Cortex of kidney (tissue), 1 donor: ENCODE measurements around the gene TMEM150B.
"Not testable (repeated sequence)": the region's sequence is repeated elsewhere in the genome, so short reads cannot be mapped to it uniquely, and the experiment has no call there.

Experiments used
- DNase-seq: peaks from one replicate; lab custom pipeline; 2025; lab: John Stamatoyannopoulos, UW

Gene TMEM150B

DNA sequence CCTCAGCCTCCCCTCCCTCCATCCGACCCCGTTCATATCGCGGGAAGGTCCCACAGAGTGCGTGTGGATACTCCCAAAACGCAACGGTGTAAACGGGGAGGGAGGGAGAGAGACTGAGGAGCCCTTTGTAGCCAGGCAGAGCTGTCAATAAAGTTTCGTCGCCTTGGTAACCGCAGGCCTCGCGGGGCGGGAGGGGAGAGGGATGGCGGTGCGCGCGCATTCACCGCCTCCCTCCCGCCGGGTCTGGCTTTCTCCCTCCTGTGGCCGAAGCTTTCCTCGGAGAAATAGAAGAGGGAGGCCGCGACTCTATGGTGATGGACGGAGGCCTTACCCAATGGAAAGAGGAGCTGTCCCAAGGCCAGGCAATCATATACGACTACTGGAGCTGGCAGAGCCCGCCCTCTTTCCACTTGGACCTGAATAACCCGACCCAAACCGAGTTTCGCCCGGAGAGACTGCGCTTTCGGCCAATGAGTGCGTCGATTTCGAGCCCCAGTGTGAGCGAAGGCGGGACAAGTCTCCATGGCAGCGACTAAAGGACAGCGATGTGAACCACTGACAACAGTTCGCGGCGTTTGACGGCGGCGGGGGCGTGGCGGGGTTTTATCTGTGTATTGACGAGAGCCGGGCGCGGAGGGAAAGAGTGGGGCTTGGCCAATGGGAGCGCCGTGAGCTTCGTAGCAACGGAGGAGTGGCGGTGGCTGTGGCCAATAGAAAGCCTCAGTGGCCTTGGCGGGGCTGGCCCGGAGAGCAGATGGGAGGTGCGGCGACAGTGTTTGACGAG lies 14.2 kb upstream of the TMEM150B start, which contains the start of gene KMT5C:
KMT5C (plus strand) TSS at position 772 of the 784 bp plus-strand sequence. CDS start 2,061 bp downstream, outside the sequence.
- DNase-seq: peak; percentile 99

DNA sequence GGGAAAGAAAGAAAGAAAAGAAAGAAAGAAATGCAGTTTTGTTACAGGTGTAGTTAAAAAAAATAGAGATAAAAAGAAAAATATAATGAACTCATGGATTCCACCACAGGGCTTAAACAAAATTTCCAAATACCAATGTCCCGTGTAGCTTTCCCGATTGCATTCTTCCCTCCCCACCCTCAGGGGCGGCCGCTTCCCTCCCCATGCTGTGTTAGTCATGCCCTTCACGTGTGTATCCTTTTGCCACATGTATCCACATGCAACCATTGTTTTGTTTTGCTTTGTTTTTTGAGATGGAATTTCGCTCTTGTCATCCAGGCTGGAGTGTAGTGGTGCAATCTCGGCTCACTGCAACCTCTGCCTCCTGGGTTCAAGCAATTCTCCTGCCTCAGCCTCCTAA lies 11.0 kb upstream of the TMEM150B start:
- DNase-seq: no peak

DNA sequence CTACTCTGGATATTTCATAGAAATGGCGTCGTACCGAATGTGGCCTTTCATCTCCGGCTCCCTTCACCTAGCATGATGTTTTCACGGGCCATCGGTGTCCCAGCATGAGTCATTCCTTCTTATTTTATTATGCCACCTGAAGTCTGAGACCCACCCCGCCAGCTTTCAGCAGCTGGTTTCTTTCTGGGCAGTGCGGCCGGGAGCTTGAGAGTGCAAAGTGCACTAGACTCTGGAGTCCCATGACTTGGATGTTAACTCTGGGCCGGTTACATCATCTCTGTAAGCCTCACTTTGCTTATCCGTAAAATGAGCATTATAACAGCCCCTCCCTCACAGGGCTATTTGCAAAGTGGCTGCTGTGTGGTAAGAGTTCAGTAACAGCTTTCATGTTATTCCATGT lies 8.7 kb upstream of the TMEM150B start:
- DNase-seq: no peak

DNA sequence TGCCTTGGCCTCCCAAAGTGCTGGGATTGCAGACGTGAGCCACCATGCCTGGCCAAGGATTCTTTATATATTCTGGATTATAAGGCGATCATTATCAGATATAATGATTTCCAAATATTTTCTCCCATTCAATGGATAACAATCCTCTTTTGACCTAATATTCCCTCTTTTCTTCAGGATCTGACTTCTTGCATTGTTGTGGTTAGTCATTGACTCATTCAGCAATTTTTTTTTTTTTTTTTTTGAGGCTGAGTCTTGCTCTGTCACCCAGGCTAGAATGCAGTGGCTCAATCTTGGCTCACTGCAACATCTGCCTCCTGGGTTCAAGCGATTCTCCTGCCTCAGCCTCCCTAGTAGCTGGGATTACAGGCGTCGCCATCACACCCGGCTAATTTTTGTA lies 4.7 kb upstream of the TMEM150B start:
- not testable (repeated sequence) for DNase-seq

DNA sequence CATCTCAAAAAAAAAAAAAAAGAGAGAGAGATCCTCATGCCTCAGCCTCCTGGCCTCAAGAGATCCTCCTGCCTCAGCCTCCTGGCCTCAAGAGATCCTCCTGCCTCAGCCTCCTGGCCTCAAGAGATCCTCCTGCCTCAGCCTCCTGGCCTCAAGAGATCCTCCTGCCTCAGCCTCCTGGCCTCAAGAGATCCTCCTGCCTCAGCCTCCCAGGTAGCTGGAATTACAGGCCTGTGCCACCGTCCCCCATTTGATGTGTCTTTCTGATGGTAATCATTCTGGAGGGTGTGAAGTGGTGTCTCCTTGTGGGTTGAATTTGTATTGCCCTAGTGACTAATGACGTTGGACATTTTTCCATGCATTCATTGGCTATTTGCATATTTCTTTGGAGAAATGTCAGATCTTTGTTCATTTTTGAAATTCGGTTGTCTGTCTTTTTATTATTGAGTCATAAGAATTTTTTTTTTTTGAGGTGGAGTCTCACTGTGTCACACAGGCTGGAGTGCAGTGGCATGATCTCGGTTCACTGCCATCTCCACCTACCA lies 3.7 kb upstream of the TMEM150B start:
- DNase-seq: not testable (repeated sequence)

DNA sequence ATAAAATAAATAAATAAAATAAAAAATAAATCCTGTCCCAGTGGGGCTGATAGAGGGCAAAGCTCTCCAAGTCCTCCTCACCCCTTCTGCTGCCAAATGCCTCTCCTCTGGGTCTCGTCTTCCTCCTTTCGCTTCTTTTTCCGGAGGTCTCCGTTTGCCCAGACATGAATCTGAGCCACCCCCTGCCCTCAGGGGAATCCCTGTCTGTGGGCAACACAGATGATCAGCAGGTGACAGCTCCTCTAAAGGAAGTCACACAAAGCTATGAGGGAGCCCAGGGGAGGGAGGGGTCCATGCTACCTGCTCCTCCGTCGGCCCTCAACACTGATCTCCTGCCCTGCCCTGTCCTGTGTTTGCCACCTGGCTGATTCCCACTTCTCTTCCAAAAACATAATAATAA lies 479 bp downstream of the TMEM150B start:
- no peak for DNase-seq

DNA sequence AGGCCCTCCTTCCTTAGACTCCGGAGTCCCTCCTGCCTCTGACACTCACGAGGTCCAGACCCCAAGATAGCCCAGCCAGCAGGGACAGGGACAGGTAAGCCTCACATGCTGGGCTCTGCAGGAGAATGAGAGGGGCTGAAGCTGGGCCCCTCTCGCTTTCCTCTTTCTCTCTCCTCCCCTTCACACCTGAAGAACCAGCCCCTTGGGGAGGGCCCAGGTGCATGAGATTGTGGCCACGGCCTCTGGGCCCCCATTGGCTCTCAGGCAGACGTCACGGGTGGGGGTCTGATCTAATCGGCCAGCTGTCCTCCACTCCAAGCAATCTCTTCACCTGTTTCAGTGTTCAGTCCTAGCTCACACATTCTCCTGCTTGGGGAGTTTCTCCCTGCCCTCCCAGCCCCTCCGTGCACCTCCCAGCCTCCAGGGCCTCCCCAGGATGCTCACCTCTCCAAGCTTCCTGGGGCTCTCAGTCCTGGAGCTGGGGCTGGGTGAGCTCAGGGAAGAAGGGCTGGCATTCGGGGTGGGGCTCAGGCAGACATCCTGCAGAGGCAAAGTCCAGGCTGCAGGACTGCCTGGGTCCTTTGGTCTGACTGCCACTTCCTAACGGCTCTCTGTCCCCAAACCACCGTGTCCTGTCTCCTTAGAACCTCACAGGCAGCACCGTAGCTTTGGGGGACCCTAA lies 2.8 kb downstream of the TMEM150B start:
- DNase-seq: no peak

DNA sequence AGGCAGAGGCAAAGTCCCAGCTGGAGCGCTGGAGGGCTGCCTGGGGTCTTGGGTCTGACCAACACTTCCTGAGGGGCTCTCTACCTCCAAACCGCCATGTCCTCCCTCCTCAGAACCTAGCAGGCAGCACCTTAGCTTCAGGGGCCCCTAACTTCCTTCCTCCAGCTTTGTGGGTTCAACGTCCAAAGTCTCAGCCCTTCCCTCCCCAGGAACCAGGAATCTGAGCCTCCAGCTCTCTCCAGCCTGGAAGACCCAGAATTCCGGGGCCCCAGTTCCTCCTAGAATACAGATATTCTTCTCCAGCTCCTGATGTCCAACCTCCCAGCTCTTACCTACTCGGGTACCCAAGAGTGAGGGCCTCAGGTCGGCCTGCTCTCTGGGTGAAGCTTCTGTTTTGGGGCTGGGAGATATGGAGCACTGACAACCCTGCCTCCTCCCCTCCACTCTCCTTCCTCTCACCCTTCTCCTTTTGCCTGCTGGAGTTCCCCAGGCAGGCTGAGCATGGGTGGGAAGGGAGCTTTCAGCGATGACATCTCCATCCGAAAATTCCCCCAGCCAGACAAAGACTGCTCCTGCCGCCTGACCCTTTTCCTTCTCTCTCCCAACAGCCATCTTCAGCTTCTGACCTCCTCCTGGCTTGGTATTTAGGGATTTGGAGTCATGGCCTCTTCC lies 3.5 kb downstream of the TMEM150B start:
- no peak for DNase-seq

DNA sequence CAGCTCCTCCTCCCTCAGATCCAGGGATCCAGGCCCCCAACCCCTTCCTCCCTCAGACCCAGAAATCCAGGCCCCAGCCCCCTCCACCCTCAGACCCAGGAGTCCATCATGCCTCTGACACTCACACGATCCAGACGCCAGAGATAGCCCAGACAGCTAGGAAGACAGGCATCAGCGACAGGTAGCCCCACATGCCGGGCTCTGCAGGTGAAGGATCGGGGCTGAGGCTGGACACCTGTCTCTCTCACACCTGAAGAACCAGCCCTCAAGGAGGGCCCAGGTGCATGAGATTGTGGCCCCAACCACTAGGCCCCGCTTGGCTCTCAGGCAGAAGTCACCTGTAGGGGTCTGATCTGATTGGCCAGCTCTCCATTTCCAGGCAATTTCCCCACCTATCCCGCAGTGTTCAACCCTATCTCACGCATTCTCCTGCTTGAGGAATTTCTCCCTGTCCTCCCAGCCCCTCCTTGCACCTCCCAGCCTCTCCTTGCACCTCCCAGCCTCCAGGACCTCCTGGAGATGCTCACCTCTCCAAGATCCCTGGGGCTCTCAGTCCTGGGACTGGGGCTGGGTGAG lies 4.2 kb downstream of the TMEM150B start:
- DNase-seq: no peak

DNA sequence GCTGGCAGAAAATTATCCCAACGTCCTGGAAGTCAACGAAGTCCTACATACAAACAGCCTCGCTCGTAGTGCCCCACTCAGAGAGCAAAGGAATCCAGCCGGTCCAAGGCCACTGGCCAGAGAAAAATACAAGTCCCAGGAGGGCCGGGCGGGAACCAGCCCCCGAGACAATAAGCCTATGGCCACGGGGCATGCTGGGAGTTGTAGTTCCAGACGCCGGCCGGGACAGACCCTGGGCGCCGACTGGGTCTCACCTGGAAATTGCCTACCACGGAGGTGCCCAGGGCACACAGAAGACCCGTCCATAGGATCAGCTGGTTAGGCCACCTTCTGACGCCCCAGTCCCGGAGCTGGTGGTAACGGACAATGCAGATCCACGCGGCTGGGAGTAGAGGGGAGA lies 5.4 kb downstream of the TMEM150B start:
- no peak for DNase-seq

DNA sequence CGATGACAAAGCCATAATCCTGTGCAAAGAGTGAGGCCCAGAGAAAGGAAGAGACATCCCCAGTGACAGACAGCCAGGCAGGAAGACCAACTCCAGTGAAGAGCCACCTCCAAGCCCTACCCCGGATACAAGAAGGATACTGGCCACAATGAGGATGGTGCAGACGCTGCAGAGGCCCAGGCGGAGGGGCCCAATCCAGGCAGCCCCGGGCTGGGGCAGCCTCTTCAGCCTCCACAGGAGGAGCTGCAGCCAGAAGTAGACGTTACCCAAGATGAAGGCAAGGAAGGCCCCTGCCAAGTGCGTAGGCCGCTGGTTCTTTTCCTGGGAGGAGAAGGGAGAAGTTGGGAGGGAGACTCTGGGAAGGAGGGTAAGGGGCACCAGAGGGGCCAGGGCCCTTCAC lies 8.5 kb downstream of the TMEM150B start:
- no peak for DNase-seq

DNA sequence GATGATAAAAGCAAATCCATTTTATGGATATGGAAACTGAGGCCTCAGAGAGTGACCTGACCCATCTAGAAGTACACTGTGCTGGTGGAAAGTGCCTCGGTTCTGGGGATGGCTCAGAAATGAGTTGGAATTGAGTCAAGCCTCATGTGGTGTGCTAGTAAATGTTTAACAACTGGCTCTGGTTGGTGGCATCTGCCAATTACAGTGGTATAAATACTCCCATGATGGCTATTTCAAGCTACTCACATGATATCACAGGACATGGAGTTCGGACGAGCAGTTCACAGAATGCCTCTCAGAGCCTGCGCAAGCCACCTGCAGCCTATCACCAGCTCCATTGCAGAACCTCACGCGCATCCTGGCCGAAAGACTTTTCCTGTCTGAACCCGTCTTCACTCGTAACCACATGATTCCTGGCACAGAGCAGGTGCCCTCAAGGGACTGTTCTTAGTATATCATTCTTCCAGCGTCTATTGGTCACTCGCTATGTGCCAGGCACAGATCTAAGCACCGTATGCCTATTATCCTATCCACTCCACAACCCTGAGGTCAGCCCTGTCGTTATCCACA lies 9.1 kb downstream of the TMEM150B start:
- no peak for DNase-seq

DNA sequence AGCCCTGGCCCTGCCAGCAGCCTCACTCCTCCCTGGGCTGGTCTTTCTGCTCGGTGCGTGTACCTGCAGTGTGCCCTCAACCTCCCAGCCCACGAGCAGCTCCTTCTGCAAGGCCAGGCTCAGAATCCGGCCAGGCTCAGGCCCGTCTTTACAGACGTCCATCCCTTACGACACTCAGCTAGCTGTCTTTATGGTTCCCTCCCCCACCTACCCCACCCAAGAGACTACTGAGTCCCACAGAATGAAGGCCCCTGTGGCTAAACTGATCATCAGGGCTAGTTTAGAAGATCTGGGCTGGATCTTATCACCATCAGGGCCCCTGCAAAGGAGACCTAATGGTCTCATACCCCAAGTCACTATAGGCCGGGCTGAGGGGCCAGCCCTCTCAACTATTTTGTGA lies 10.7 kb downstream of the TMEM150B start:
- DNase-seq: no peak

DNA sequence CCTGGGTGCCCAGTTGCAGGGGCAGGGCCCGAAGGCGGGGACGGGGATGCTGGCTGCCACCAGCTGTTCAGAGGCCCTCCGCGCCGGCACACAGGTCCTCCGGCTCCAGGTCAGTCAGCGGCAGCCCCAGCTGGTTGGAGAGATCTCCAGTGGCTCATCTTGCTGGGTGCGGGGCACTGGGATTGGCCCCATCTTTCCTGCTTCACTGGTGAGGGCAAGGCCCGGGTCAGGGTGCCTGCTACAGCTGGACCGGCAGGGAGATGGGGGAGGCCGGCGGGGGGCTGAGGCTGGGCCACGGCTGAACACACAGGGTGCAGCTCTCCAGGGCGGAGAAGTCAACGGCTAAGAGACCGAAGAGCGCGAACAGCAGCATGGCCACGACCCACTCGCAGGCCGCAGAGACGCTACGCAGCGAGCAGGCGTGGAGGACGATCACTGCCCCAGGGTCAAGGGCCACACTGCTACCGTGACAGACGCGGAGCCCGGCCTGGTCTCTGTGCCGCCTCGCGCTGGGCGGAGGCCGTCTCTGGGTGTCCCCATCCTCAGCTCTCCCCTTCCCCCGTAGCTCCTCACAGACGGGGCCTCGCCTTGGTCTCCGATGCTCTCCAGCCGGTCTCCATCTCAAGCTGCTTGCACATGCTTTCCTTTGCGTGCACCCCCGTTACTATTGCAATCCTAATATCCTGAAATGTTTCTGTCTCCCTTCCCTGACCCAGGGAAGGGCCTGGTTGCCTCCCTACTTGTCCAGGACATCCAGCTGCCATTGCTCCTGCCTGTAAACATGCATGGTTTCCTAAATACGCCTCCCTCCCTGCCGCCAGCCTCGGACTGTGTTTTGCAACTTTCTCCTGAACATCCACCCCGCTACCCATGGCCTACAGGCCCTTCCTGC lies 12.3 kb downstream of the TMEM150B start:
- no peak for DNase-seq

DNA sequence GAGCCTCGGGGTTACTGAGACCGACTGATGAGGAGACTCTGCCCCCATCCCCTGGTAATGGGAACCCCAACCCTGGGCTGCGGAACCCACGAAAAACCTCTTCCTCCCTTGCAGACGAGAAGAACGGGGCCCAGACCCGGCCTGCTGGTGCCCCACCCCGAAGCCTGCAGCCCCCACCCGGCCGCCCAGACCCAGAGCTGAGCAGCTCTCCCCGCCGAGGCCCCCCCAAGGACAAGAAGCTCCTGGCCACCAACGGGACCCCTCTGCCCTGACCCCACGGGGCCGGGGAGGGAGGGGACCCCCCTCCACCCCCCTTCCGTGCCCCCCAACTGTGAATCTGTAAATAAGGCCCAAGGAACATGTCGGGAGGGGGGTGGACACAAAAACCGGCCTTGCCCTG lies 13.3 kb downstream of the TMEM150B start:
- DNase-seq: no peak

DNA sequence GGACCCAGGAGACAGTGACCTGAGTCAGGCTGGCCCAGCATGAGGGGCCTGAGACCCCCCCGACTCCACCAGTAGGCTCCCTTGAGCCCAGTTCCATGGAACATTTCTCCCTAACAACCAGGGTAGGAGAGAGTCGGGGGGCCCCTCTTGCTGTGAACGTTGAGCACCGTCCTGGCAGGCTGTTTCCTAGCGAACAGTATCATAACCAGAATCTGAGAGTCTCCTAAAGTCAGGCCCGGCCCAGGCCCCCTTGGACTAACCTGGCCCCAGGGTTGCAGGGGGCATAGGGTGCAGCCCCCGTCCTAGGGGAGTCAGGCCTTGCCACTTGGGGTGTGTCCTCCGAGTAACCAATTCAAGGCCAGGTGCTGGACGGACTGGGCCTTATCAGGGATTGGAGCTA lies 13.7 kb downstream of the TMEM150B start:
- DNase-seq: no peak

DNA sequence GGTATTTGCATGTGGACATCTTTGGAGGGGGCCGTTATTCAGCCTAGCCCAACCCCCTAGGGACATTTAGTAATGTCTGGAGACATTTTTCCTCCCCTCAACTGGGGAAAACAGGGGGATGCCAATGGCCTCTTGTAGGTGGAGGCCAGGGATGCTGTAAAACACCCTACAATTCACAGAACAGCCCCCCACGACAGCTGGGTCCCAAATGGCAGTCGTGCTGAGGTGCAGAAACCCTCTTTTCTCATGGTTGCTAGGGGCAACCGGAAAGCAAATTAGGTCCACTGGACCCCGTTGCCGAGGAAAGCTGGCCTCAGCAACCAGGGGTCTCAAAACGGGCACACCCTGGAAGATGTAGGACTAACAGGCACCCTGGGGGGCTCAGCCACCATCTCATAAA lies 14.6 kb downstream of the TMEM150B start:
- no peak for DNase-seq

DNA sequence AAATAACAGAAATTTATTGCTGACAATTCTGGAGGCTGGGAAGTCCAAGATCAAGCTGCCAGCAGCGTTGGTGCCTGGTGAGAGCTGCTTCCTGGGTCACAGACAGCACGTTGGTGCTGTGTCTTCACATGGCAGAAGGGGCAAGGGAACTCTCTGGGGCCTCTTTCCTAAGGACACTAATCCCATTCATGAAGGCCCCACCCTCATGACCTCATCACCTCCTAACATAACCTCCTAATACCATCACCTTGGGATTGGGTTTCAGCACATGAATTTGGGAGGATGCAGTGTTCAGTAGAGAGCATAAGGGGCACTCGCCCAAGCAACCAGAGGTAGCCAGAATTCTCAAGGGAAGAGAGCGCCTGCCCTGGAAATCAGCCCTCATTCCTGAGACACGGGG lies 15.7 kb downstream of the TMEM150B start:
- no peak for DNase-seq

DNA sequence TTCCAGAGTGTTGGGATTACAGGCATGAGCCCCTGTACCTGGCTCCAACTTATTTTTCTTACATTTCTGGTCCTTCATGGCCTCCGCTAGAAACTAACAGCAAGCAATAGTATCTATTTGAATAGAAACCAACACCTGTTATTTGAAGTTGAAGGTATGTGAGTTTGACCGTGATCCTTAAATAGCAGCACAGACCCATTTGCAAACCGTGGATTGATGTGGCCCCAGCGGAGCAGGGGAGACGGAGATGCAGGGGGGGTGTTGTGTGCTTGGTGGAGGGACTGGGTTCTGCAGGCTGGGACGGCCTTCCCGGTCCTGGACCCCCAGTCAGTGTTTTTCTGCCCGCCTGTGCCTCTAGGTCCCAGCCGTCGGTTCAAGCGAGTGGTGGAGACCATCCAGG lies 16.9 kb downstream of the TMEM150B start:
- no peak for DNase-seq

DNA sequence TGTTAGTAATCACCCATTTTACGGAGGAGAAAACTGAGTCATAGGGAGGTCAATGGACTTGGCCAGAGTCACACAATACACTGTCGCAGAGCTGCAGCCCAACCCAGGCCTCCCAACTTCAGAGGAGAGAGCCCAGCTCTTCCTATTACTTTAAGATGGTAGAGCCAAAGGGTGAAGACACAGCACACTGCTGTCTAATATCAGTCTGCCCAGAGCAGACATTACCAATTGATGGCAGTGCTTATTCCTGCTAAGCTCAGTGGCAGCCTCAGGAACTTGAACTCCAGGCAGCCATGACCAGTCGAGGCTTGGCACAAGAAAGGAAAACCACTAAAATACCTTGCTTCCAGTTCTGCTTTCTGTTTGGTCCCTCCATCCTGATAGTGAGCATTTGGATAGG lies 18.4 kb downstream of the TMEM150B start:
- DNase-seq: no peak

DNA sequence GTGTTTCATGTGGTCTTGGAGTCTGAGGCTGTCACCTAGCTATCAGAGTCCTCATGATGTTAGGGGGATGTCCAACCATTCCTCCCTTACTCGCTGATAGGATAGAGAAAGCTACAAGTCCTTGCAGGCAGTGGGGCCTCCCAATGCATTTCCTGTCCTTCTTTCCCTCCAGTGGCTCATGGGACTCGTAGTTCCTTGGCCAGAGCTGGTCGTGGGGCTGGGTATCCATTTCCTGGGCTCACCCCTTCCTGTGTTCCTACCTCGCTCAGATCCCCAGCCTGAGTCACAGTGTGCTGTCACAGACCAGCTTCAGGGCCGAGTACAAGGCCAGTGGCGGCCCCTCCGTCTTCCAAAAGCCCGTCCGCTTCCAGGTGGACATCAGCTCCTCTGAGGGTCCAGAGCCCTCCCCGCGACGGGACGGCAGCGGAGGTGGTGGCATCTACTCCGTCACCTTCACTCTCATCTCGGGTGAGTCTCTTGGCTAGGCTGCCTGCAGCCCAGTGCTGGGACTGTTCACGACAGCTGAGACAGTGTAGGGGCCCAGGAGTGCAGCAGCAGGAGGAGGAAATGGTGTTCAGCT lies 19.1 kb downstream of the TMEM150B start:
- no peak for DNase-seq
